GM12892 (cell line): ENCODE data around the gene CEP120.

Experiments
- POLR2A ChIP-seq: IDR thresholded peaks from 2 replicates; pipeline ENCODE4 v1.6.1; 2011; ENCODE audit warnings: low read depth, low read length, control low read depth
- POLR2AphosphoS5 ChIP-seq: IDR thresholded peaks from 2 replicates; pipeline ENCODE4 v1.6.1; 2011; ENCODE audit warnings: low read depth, low read length, control low read depth

DNA sequence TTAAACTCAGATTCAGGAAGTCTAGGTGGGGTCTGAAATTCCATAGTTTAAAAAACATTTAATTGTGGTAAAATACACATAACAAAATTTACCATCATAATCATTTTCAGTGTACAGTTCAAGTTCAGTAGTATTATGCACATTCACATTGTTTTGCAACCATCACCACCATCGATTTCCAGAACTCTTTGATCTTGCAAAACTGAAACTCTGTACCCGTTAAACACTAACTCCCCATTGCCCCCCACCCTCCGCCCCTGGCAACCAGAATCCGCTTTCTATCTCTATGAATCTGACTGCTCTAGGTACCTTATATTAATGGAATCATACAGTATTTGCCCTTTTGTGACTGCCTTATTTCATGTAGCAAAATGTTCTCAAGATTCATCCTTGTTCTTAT, 117.5 kb downstream of the CEP120 start:
- TF ChIP-seq POLR2AphosphoS5 (no peak), POLR2A (no peak)
